H9 (cell line): ENCODE data around the gene EHMT2. TPM values are rescaled to one million over a fixed set of nuclear protein-coding genes. Genes with fewer than 3 reads are reported as not detected.

ENCODE experiments used
- DNase-seq: peaks from one replicate; pipeline ENCODE4 v3.0.0-alpha.2; 2017
- H2AFZ ChIP-seq: one replicate; pipeline ENCODE4 v1.6.1; 2013; ENCODE audit warnings: mild to moderate bottlenecking, low read length, control low read depth, moderate library complexity
- H2AK5ac ChIP-seq: 2 replicates; pipeline ENCODE4 v1.6.1; 2013; ENCODE audit warnings: low read length, control low read depth, mixed read lengths; ENCODE audit not compliant: insufficient read length
- H2BK120ac ChIP-seq: one replicate; pipeline ENCODE4 v1.6.1; 2013; ENCODE audit warnings: low read depth, mild to moderate bottlenecking, low read length, control low read depth, inconsistent platforms; ENCODE audit not compliant: poor library complexity, severe bottlenecking
- H2BK12ac ChIP-seq: 2 replicates; pipeline ENCODE4 v1.6.1; 2013; ENCODE audit warnings: low read length, control low read depth, mixed read lengths, low read depth; ENCODE audit not compliant: insufficient read length
- H2BK15ac ChIP-seq: 2 replicates; pipeline ENCODE4 v1.6.1; 2013; ENCODE audit warnings: low read depth, low read length, control low read depth
- H2BK20ac ChIP-seq: one replicate; pipeline ENCODE4 v1.6.1; 2013; ENCODE audit warnings: low read depth, mild to moderate bottlenecking, low read length, control low read depth, inconsistent platforms; ENCODE audit not compliant: poor library complexity, severe bottlenecking
- H2BK5ac ChIP-seq: 2 replicates; pipeline ENCODE4 v1.6.1; 2013; ENCODE audit warnings: low read length, control low read depth, mixed read lengths; ENCODE audit not compliant: insufficient read length
- H3K14ac ChIP-seq: 2 replicates; pipeline ENCODE4 v1.6.1; 2013; ENCODE audit warnings: low read length, control low read depth; ENCODE audit not compliant: insufficient read depth
- H3K18ac ChIP-seq: 2 replicates; pipeline ENCODE4 v1.6.1; 2013; ENCODE audit warnings: low read depth, mild to moderate bottlenecking, mixed read lengths, low read length, control low read depth; ENCODE audit not compliant: insufficient read length
- H3K23ac ChIP-seq: 2 replicates; pipeline ENCODE4 v1.6.1; 2013; ENCODE audit warnings: low read length, control low read depth, mixed read lengths, low read depth; ENCODE audit not compliant: insufficient read length
- H3K23me2 ChIP-seq: 2 replicates; pipeline ENCODE4 v1.6.1; 2013; ENCODE audit warnings: low read depth, mild to moderate bottlenecking, mixed read lengths, low read length, control low read depth; ENCODE audit not compliant: insufficient read length, poor library complexity, severe bottlenecking
- H3K27ac ChIP-seq: 2 replicates; pipeline ENCODE4 v1.5.1; 2013; ENCODE audit warnings: low read length, control low read depth, mixed read lengths, low read depth; ENCODE audit not compliant: insufficient read length
- H3K27me3 ChIP-seq: 2 replicates; pipeline ENCODE4 v1.6.1; 2013; ENCODE audit warnings: low read length, control low read depth, inconsistent platforms; ENCODE audit not compliant: insufficient read depth
- H3K4ac ChIP-seq: 2 replicates; pipeline ENCODE4 v1.6.1; 2013; ENCODE audit warnings: low read depth, mild to moderate bottlenecking, control low read depth, inconsistent platforms, low read length, moderate library complexity
- H3K4me1 ChIP-seq: 2 replicates; pipeline ENCODE4 v1.6.1; 2013; ENCODE audit warnings: low read length, control low read depth, inconsistent platforms; ENCODE audit not compliant: insufficient read depth
- H3K4me2 ChIP-seq: 2 replicates; pipeline ENCODE4 v1.6.1; 2013; ENCODE audit warnings: low read length, control low read depth, mixed read lengths; ENCODE audit not compliant: insufficient read length, insufficient read depth
- H3K56ac ChIP-seq: 2 replicates; pipeline ENCODE4 v1.6.1; 2013; ENCODE audit warnings: low read depth, mild to moderate bottlenecking, mixed read lengths, low read length, control low read depth; ENCODE audit not compliant: insufficient read length
- H3K79me1 ChIP-seq: 2 replicates; pipeline ENCODE4 v1.6.1; 2013; ENCODE audit warnings: low read depth, mild to moderate bottlenecking, moderate library complexity, low read length, control low read depth, inconsistent platforms; ENCODE audit not compliant: insufficient read depth, poor library complexity, severe bottlenecking
- H3K79me2 ChIP-seq: 2 replicates; pipeline ENCODE4 v1.6.1; 2013; ENCODE audit warnings: low read length, control low read depth, inconsistent platforms; ENCODE audit not compliant: insufficient read depth
- H3K9ac ChIP-seq: 2 replicates; pipeline ENCODE4 v1.6.1; 2013; ENCODE audit warnings: low read length, control low read depth, mixed read lengths; ENCODE audit not compliant: insufficient read length; ENCODE audit errors: extremely low read depth
- H3K9me3 ChIP-seq: one replicate; pipeline ENCODE4 v1.6.1; 2013; ENCODE audit warnings: low read depth, low read length, inconsistent platforms; ENCODE audit not compliant: control insufficient read depth
- H3T11ph ChIP-seq: one replicate; pipeline ENCODE4 v1.6.1; 2013; ENCODE audit warnings: mild to moderate bottlenecking, low read length, control low read depth, inconsistent platforms
- H4K20me1 ChIP-seq: one replicate; pipeline ENCODE4 v1.6.1; 2013; ENCODE audit not compliant: control insufficient read depth, insufficient read length, insufficient read depth
- H4K5ac ChIP-seq: 2 replicates; pipeline ENCODE4 v1.6.1; 2013; ENCODE audit warnings: low read depth, mild to moderate bottlenecking, mixed read lengths, low read length, control low read depth; ENCODE audit not compliant: insufficient read length
- H4K8ac ChIP-seq: replicated peaks from 2 replicates; pipeline ENCODE4 v1.6.1; 2013; ENCODE audit warnings: low read length, control low read depth, mixed read lengths, low read depth; ENCODE audit not compliant: insufficient read length
- H4K91ac ChIP-seq: 2 replicates; pipeline ENCODE4 v1.6.1; 2013; ENCODE audit warnings: low read depth, mild to moderate bottlenecking, moderate library complexity, mixed read lengths, low read length, control low read depth; ENCODE audit not compliant: insufficient read length
- H3K27ac Mint-ChIP-seq, 3 experiments: 2 replicates in 2 of 3; 3 replicates in 1 of 3; pipeline ENCODE4 v1.8.0; 2020 to 2021; ENCODE audit warnings: mixed read lengths in 3 of 3, mild to moderate bottlenecking in 1 of 3, moderate library complexity in 1 of 3
- H3K27me3 Mint-ChIP-seq: 2 replicates; pipeline ENCODE4 v1.8.0; 2021; ENCODE audit warnings: low read depth, mild to moderate bottlenecking, moderate library complexity, mixed read lengths
- H3K36me3 Mint-ChIP-seq, 3 experiments: 2 replicates in 2 of 3; 3 replicates in 1 of 3; pipeline ENCODE4 v1.8.0; 2020 to 2021; ENCODE audit warnings: low read depth in 3 of 3, mixed read lengths in 3 of 3; ENCODE audit not compliant: insufficient read depth in 1 of 3
- H3K4me1 Mint-ChIP-seq, 2 experiments: 2 replicates each; pipeline ENCODE4 v1.8.0; 2020; ENCODE audit warnings: mixed read lengths in 2 of 2
- H3K4me3 Mint-ChIP-seq, 2 experiments: 2 replicates in 1 of 2; 3 replicates in 1 of 2; pipeline ENCODE4 v1.8.0; 2020 to 2021; ENCODE audit warnings: mild to moderate bottlenecking in 2 of 2, mixed read lengths in 2 of 2, moderate library complexity in 1 of 2
- H3K9me3 Mint-ChIP-seq, 2 experiments: 2 replicates in 1 of 2; 3 replicates in 1 of 2; pipeline ENCODE4 v1.8.0; 2020; ENCODE audit warnings: mild to moderate bottlenecking in 2 of 2, mixed read lengths in 2 of 2, moderate library complexity in 1 of 2
- CTCF ChIP-seq: fragments of 200-600 bp; sonication (generic); conservative IDR thresholded peaks from 3 replicates; pipeline ENCODE4 v1.8.0; 2021; ENCODE audit warnings: antibody characterized with exemption, mild to moderate bottlenecking
- WGBS: extraction: QIAGEN DNeasy Blood & Tissue Kit; methylation state at CpG from one replicate; pipeline ENCODE4 v1.1.7; 2013; ENCODE audit warnings: missing lambda C conversion rate, low lambda C conversion rate, mixed read lengths; ENCODE audit not compliant: insufficient read length; ENCODE audit errors: extremely low coverage; 5-methylcytosine and 5-hydroxymethylcytosine counted together
- total RNA-seq: library from RNA; stranded (reverse); gene quantifications from 2 replicates; pipeline ENCODE4 v1.2.1, GENCODE V29; 2021

Gene EHMT2
- total RNA-seq, 1 experiment from 2014 or later: 124 TPM

GRCh38 chr6:31847276-31847978, 50.1 kb downstream of the EHMT2 start:
- Mint-ChIP-seq H3K36me3 (peaks cover 0 to under 1% (median 0%) of the 10 kb centered on the region in 3 experiments; a peak in 1 of 7 replicates), H3K27ac (no peak overlapping the region), H3K27me3 (no peaks in the 10 kb centered on the region), H3K4me3 (no peak overlapping the region), H3K4me1 (0 out of 4 replicates have a peak, but pooled peaks cover 0 to 2% of the 10 kb centered on the region in 2 experiments), H3K9me3 (peaks cover 0 to under 1% of the 10 kb centered on the region in 2 experiments; a peak in 3 of 5 replicates)
- WGBS: no CpG with 5 or more reads among the region's 2 CpGs
- no peak overlapping the region for H2BK120ac ChIP-seq
- H3K4ac ChIP-seq: no peak overlapping the region
- no peak overlapping the region for H3K56ac ChIP-seq
- H3K14ac ChIP-seq: no peak overlapping the region
- H3K23me2 ChIP-seq: no peaks in the 10 kb centered on the region
- H3K9me3 ChIP-seq: no peaks in the 10 kb centered on the region
- no peaks in the 10 kb centered on the region for H4K20me1 ChIP-seq
- H3K4me2 ChIP-seq: no peak overlapping the region
- H2BK12ac ChIP-seq: no peak overlapping the region
- no peak overlapping the region for H2BK5ac ChIP-seq
- H2BK20ac ChIP-seq: no peak overlapping the region
- no peak overlapping the region for H4K5ac ChIP-seq
- H3T11ph ChIP-seq: no peak overlapping the region
- no peaks in the 10 kb centered on the region for H3K79me1 ChIP-seq
- H3K9ac ChIP-seq: no peak overlapping the region
- no peak overlapping the region for H3K27ac ChIP-seq
- H3K27me3 ChIP-seq: no peaks in the 10 kb centered on the region
- no peaks in the 10 kb centered on the region for H3K4me1 ChIP-seq
- no peak overlapping the region for H2AK5ac ChIP-seq
- H2BK15ac ChIP-seq: no peak overlapping the region
- no peak overlapping the region for H3K23ac ChIP-seq
- no peak overlapping the region for H4K91ac ChIP-seq
- no peak overlapping the region for H3K18ac ChIP-seq
- DNase-seq: no peak
- TF ChIP-seq CTCF: no peak
- no peak overlapping the region for H2AFZ ChIP-seq
- no peak overlapping the region for H4K8ac ChIP-seq
- no peaks in the 10 kb centered on the region for H3K79me2 ChIP-seq
